ENCODE results near the gene ERO1A. TPM values are rescaled to one million over a fixed set of nuclear protein-coding genes. Genes with fewer than 3 reads are reported as not detected.
"Not testable (repeated sequence)": the region's sequence is repeated elsewhere in the genome, so short reads cannot be mapped to it uniquely, and the experiment has no call there.

ERO1A gene
- total and polyA plus RNA-seq, 9 of the 15 experiments (the other 6 are each of a cell fraction or from before 2014, with no cell fraction given) = 11.0 to 46.2 (median 27.6) TPM

DNA sequence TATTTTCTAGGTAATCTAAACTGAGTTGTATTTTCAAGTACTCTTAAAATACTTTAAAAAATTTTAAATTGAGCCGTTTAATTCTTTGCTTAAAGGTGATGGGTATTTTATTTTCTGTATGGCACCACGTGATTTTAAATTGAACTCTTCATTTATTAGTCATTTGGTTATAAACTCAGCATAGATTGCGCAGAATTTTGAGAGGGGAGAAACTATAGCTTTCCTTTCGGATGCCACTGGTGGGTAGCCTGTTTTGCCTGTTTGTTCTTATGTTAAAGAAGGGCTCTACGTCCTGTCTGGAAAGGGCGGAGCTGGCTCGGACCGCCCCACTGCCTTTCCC, 34.2 kb upstream of the ERO1A start:
- peaks cover 41% of the 10 kb centered on the region for H3K79me2 ChIP-seq (ENCODE audit: control insufficient read depth, insufficient read depth, low read length)
- no peak for DNase-seq (ENCODE audit: extremely low read depth in 1 of 4, low spot score in 3 of 4)
- intact Hi-C loops (cut with micrococcal nuclease) = no loop called here
- 3% methylated on average over 8 of the region's 8 CpGs for WGBS (ENCODE audit: insufficient coverage, low coverage, missing lambda C conversion rate)
- BruUV-seq (replicated peaks) = no TSS peak
- TF ChIP-seq TFE3 (CRISPR knock-in tag; IDR thresholded peaks at IDR 0.05) (peak; percentile 16; the same call in 1 of the 2 replicates), POLR2H (tag; IDR thresholded peaks at IDR 0.05; ENCODE audit: low read depth) (0 out of 2 replicates have a peak, but pooled peaks have one; percentile 21), BCLAF1 (IDR thresholded peaks at IDR 0.05; ENCODE audit: borderline replicate concordance in 1 of 2, control insufficient read depth in 1 of 2, low read depth in 2 of 2, low read length in 1 of 2) (no peak)
- H3K9ac ChIP-seq (ENCODE audit: insufficient read depth in 1 of 2, low read depth in 2 of 2, low read length in 2 of 2) = no peak overlapping the region
- FAIRE-seq = no peak
- H3K9me1 ChIP-seq (ENCODE audit: control insufficient read depth, insufficient read depth, low read length) = no peaks in the 10 kb centered on the region
- in situ Hi-C loops (cut with MboI) = no loop called here
- ATAC-seq = no peak
- POLR2A ChIA-PET = interaction anchor here (0.9 to 2.2 kb wide), 5 partner anchors 10 to 178 kb away, joined by 3 to 8 read pairs (median 4); partner anchors contain the start of genes GPR137C and TXNDC16
- no peaks in the 10 kb centered on the region for H4K20me1 ChIP-seq (replicated peaks; ENCODE audit: control insufficient read depth, insufficient read depth, low read length)
- peaks cover 0 to 12% of the 10 kb centered on the region in 2 experiments; a peak in 3 of 5 replicates for H3K4me1 ChIP-seq (replicated peaks in 1 of 2; ENCODE audit: control insufficient read depth in 2 of 2, insufficient read depth in 2 of 2, low read length in 2 of 2)
- no peaks in the 10 kb centered on the region for H3K27me3 ChIP-seq (ENCODE audit: control insufficient read depth in 2 of 2, insufficient read depth in 2 of 2, low read length in 2 of 2)
- peak overlapping the region; percentile 20; the same call in 1 of the 3 replicates for H3K27ac ChIP-seq (ENCODE audit: extremely low read depth, low read depth, low read length)
- peaks cover 51% of the 10 kb centered on the region; the same call in 1 of the 3 replicates for H3K36me3 ChIP-seq (ENCODE audit: control insufficient read depth, insufficient read depth, low read length)
- peak overlapping the region; percentile 99; the same call in 1 of the 2 replicates for H3K4me3 ChIP-seq
- H2AFZ ChIP-seq (ENCODE audit: low read depth, low read length) = 0 out of 2 replicates have a peak overlapping the region, but pooled peaks have one; percentile 44
- H3K4me2 ChIP-seq (ENCODE audit: insufficient read depth, low read length) = 0 out of 2 replicates have a peak overlapping the region, but pooled peaks have one; percentile 21
- no peaks in the 10 kb centered on the region for H3K9me3 ChIP-seq (replicated peaks; ENCODE audit: control insufficient read depth, insufficient read depth, low read depth, low read length)
- CTCF ChIA-PET (ENCODE audit: low intra/inter-chr PET ratio) = no interaction called here

DNA sequence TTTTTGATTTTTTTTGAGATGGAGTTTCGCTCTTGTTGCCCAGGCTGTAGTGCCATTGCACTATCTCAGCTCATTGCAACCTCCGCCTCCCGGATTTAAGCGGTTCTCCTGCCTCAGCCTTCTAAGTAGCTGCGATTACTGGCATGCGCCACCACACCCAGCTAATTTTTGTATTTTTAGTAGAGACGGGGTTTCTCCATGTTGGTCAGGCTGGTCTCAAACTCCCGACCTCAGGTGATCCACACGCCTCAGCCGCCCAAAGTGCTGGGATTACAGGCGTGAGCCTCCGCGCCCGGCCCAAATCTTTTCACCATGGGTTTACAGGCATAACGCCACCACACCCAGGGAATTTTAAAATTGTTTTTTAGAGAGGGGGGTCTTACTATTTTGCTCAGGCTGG, 33.7 kb upstream of the ERO1A start:
- 83% methylated on average over 14 of the region's 15 CpGs for WGBS (ENCODE audit: insufficient coverage, low coverage, missing lambda C conversion rate)
- H2AFZ ChIP-seq (ENCODE audit: low read depth, low read length); ATAC-seq; H3K9ac ChIP-seq (ENCODE audit: insufficient read depth in 1 of 2, low read depth in 2 of 2, low read length in 2 of 2); H3K9me3 ChIP-seq (replicated peaks; ENCODE audit: control insufficient read depth, insufficient read depth, low read depth, low read length); H4K20me1 ChIP-seq (replicated peaks; ENCODE audit: control insufficient read depth, insufficient read depth, low read length); FAIRE-seq; H3K9me1 ChIP-seq (ENCODE audit: control insufficient read depth, insufficient read depth, low read length); H3K4me2 ChIP-seq (ENCODE audit: insufficient read depth, low read length); DNase-seq (ENCODE audit: extremely low read depth in 1 of 4, low spot score in 3 of 4); BruUV-seq (replicated peaks); CTCF ChIA-PET (ENCODE audit: low intra/inter-chr PET ratio); H3K27me3 ChIP-seq (ENCODE audit: control insufficient read depth in 2 of 2, insufficient read depth in 2 of 2, low read length in 2 of 2); H3K4me3 ChIP-seq; H3K27ac ChIP-seq (ENCODE audit: extremely low read depth, low read depth, low read length); intact Hi-C loops (cut with micrococcal nuclease); in situ Hi-C loops (cut with MboI): not testable (repeated sequence)
- peaks cover 37% of the 10 kb centered on the region for H3K79me2 ChIP-seq (ENCODE audit: control insufficient read depth, insufficient read depth, low read length)
- peaks cover 52% of the 10 kb centered on the region; the same call in 2 of the 3 replicates for H3K36me3 ChIP-seq (ENCODE audit: control insufficient read depth, insufficient read depth, low read length)
- H3K4me1 ChIP-seq (replicated peaks in 1 of 2; ENCODE audit: control insufficient read depth in 2 of 2, insufficient read depth in 2 of 2, low read length in 2 of 2) = peaks cover 0 to 12% of the 10 kb centered on the region in 2 experiments; a peak in 3 of 5 replicates
- POLR2A ChIA-PET = interaction anchor here (1.3 to 2.2 kb wide), 4 partner anchors 9 to 177 kb away, joined by 3 to 8 read pairs (median 4); partner anchors contain the start of genes GPR137C and TXNDC16

All from K562 (cell line).